Stimulated activated CD8-positive, alpha-beta memory T cell treated with anti-CD3 and anti-CD28 coated beads, Interleukin-12 subunit alpha, Interleukin-12 subunit beta, amount 100 ng/mL, for 24 hours (primary cell): ENCODE results near the gene MYOG.

Experiments
- DNase-seq: peaks from one replicate; pipeline ENCODE4 v3.0.0-alpha.2; 2020; ENCODE audit errors: extremely low read depth

MYOG gene

DNA sequence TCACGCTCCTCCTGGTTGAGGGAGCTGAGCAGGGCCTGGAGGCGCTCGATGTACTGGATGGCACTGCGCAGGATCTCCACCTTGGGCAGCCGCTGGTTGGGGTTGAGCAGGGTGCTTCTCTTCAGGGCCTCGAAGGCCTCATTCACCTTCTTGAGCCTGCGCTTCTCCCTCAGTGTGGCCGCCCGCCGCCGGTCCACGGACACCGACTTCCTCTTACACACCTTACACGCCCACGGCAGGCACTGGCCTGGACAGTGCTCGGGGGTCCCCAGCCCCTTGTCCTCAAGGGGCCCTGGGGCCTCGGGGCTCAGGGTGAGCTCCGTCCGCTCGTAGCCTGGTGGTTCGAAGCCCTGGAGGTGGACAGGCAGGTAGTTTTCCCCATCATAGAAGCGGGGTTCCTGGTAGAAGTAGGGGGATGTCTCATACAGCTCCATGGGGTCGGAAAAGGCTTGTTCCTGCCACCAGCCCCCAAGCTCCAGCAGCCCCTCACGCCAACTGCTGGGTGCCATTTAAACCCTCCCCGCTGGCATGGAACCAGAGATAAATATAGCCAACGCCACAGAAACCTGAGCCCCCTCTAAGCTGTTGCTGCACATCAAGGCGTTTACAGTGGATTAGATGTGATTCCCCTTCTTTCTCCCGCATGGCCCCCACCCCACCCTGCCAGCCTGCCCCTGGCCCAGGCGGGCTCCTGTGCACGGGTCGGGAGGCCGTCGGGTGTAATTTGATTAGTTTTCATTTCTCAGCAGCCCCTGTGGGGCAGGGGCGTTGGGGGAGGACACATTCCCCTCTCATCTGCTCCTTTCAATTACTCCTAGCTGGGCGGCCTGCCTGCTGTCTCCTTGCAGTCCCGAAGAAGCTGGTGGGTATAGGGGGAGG is at the start of gene MYOG:
Gene MYOG (minus strand): TSS at position 485 of the 879 bp plus-strand sequence. CDS start 51 bp downstream, at position 434.
- DNase-seq, result no peak

DNA sequence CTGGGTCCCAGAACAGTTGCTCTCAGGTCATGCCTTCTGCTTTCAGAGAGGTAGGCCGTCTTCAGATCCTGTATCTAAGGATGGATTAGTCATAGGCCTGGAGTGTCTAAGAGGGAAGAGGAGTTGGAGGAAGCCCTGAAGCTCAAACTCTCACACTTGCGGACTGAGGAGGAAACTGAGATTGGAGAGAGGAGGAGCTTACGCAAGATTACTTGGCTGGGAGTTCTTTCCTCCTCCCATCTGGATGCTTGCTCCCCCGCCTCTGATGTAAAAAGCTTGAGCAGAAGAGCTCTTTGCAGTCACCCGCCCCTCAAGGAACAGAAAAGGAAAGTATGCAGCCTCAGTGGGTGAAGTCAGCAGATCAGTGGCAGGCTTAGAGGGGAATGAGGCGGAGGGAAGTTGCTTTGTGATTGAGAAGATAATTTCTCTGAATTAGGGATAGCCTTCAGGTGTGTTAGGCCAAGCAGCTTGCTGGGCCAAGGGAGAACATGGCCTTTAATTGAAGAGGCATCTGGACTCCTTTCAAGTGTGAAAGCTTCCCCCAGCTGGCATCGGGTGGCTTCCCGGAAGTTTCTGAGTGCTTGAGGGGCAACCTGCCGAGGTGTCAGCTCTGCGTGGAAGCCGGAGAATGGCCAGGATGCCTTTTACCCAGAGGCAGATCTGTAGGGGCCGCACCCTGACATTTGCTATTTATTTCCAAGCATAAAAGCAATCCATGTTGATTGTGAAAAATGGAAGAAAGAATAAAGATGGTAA is 48.3 kb upstream of the MYOG start:
- no peak for DNase-seq

DNA sequence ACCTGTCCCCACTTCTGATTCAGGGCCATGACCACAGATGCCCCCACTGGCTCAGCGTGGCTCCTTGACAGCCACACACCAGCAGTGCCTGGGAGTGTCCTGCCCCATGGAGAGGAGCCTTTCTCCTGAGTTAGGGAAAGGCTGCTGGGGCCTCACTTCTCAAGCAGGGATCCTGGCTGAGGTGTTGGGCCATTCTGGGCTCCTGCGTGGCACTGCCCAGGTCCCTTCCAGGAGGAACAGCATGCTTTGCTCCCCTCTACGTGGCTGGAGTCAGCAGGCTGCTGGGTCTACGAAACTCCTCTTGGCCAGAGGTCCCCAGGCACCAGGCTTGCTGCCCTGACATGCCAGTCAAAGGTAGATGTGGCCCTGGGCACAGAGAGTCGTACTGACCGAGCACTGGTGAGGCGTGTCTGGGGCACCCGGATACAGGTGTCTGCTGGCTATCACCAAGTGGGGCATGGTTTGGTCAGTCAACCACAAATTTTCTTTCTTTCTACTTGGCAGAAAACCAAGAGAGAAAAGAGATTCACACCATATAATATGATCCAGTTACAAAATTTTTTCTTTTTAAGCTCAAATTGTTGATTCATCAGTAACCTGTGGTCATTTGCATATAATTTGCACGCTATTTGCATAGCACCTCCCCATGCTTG is 45.9 kb upstream of the MYOG start:
- DNase-seq, result no peak

- no peak for DNase-seq
Observed at GRCh38 chr1:203130358-203130985, 44.7 kb upstream of the MYOG start.

DNA sequence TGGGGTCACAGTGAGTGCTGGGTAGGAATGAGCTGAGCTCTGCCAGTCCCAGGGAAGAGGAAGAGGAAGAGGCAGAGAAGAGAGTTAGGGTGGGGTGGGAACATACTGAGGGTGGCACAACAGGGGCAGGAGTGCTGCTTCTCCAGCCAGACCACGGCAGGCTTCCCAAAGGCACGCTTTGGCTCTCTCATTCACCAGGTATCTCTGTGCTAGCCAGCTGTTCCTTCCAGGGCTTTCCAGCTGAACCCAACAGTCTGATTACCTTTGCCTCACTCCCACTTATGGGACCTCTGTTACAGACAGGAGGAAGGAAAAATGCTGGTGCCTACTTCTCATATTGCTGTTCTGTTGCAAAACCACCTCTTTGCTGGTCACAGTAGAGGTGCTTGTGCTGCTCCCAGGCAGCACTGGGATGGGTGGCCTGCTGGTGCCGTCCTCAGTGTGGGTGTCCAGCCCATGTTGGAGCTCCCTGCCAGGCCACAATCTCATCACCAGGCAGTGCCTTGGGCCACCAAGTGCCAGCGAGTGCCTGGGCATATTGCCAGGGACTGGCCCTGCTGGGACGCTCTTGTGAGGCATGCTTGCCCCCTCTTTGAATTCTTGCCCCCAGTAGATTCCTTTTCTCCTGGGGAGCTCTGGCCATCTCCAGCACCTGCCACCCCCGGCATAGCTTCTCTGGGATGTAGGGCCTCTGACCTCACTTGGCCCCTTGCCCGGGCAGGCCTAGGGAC is 43.9 kb upstream of the MYOG start:
- no peak for DNase-seq

- DNase-seq, result no peak
Observed at GRCh38 chr1:203128716-203129500, 43.1 kb upstream of the MYOG start.

DNA sequence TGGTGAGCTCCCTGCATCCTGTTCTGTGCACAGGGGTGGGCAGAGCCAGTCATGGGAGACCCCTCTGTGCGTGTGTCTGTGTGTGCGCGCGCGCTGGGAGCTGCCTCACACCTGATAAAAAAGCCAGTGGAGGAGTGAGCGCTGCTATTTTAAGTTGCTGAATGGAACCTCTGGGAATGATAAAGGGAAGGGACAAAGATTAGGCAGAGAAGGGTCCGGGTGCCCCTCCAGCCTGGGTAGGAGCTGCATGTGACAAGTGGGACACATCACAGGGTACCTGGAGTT is 42.6 kb upstream of the MYOG start:
- DNase-seq, result no peak

- no peak for DNase-seq
Observed at GRCh38 chr1:203127666-203128430, 42.0 kb upstream of the MYOG start, which contains the start of gene ADORA1. Gene ADORA1 (plus strand): TSS chr1:203127726. CDS start chr1:203128842, 1,116 bp downstream.

- no peak for DNase-seq
Observed at GRCh38 chr1:203126866-203127665, 41.3 kb upstream of the MYOG start.

DNA sequence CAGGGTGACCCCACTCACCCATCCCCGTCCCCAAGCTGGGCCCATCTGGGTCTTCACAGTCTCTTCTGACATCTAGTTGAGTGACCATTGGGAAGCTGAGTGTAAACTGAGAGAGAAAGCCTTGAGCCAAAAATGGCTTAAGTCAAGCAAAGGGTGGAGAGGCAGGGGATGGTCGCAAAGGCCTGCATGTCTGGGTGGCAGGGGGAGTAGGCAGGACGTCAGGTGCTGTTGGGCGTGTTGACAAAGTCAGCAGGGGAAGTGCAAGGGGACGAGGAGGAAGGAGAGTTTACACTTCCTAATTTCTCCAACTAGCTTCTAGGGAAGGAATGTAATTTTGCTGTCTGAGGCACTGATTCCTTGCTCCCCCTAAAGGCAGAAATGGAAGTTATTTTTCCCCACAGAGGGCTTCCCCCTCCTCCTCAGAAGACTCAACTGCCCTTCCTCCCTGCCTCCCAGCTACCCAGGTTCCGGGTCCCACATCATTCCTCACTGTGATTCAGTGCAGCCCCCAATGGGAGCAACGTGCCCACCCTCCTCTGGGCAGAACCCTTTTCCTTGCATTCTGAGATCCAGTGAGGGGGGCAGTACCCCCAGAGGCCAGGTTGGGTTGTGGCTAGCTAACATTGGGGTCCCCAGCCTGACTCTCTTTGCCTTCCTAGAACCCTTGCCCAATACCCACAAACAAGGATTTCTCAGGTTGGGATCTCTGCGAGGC is 40.5 kb upstream of the MYOG start:
- no peak for DNase-seq

GRCh38 chr1:203124546-203125317 is 38.9 kb upstream of the MYOG start:
- no peak for DNase-seq

DNA sequence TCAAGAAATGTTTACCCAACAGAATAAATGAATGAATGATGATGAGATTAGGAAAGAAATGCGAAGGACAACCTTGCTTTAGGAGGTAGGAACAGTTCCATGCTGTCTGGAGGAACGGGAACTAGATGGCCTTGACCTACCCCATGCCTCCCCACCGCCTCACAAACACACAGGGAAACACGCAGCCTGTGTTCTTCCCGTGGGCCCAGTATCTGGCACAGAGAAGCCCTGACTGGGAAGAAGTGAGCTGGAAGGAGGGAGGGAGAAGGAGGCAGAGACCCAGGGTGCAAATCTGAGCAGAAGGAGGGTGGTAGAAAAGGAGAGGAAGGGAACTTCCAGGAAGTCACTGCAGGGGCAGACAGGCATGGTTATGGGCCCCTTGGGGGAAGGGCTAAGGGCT is 38.2 kb upstream of the MYOG start:
- DNase-seq, result no peak

DNA sequence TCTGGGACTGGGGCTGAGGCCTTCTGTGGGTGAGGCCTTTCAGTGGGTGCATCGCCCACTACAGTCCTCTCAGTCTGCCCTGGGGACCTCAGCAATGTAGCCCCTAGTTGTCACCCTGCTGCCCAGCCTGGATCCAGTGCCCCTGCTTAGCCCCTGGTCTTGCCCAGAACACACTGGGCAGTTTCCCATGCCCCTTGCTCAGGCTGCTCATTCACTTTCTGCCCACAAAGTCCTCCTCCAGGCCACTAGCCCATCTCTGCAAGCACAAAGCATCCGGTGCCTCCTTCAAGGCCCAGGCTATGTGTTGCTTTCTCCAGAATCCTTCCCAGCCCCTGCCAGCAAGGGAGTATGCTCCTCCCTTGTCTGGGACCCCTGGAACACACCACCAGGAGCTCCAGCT is 36.3 kb upstream of the MYOG start:
- DNase-seq, result no peak

DNA sequence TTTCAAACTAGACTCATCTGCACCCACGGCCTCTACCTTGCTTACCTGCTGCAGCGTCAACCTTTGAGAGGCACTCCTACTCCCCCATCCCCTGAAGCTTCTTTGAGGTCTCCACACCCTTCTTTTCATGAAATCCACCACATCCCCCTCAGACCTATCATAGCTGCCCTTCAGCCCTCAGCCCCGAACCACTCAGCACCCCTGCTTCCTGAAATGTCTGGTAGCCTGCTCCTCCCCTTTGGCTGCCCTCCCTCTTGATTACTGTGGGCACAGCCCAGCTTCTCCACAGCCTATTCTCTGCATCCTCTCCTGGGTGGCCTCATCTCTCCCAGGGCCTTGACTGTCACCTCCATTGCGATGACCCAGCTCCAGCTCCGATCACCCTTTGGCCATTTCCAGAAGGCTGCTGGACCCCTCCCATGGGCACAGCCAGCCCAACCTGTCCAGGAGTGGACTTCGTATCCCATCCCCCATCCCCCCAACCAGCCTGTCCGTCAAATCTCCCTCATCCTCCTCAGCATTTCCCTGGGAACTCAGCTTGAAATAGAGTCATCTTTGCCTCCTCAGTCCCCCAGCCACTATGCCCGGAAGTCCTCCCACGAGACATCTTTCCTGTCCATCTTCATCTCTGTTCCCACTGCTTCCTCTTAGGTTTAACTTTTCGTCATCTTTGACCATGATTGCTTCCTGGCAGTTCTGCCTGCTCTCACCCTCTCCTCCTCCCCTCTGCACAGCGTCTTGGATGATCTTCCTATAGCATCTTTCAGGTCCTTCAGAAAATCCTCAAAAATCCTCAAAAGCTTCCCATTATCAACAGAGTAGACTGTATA is 35.6 kb upstream of the MYOG start:
- no peak for DNase-seq

GRCh38 chr1:203120325-203121153 is 34.7 kb upstream of the MYOG start:
- no peak for DNase-seq
